IPS-18c (cell line): Measurements from ENCODE around the gene ZNF8.
A peak's percentile ranks its signal among the peaks of the same experiment; 100 is the strongest.
"Not testable (repeated sequence)": the region's sequence is repeated elsewhere in the genome, so short reads cannot be mapped to it uniquely, and the experiment has no call there.

Experiments used
- H3K4me3 ChIP-seq: 2 replicates; pipeline ENCODE4 v1.7.0; 2013; ENCODE audit warnings: low read depth, mild to moderate bottlenecking, low read length, moderate library complexity; ENCODE audit not compliant: insufficient read depth
- H3K9me3 ChIP-seq: one replicate; pipeline ENCODE4 v1.6.1; 2013; ENCODE audit warnings: mild to moderate bottlenecking, low read length, moderate library complexity; ENCODE audit not compliant: control insufficient read depth, insufficient read depth

ZNF8 gene

DNA sequence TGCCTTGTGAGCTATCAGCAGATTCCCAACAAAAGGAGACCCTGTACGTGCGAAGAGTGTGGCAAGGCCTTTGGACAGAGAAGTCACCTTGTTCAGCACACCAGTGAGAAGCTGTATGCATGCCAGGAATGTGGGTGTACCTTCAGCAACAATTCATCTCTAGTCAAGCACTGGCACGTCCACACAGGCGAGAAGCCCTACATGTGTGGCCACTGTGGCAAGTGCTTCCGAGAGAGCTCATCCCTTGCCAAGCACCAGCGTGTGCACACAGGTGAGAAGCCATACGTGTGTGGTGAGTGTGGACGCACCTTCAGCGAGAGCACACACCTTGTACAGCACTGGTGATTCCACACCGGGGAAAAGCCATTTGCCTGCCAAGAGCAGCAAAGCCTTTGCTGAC, 40.5 kb downstream of the ZNF8 start:
- no peak overlapping the region for H3K4me3 ChIP-seq

DNA sequence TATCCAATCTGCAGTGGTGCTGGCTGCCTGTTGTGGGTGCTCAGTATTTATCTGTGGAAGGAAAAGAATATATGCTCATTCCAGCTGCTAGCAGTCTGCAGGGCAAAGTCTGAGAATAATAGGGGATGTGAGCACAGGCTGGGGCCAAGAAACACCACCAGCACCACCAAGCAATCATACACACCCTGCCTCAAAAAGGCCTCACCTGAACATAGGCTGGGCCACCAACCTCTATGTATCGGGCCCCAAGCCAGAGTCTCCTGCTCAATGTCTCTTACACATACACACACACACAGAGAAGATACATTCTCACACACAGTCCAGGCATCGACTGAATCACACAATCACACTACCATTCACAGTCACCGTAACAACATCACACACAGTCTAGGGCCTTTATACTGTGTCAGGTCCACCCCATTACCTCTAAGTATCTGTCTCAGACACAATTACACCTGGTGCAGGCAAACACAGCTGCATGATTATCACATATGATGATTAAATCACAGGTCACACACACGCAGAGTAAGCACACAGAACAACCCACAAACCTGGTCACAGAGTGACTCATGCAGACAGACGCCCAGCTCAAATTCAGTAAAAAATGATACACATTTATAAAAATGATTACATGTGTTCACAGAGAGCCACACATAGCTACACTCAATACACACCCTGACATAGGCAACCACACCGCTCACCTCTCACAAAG, 46.7 kb downstream of the ZNF8 start:
- Histone ChIP-seq H3K9me3 (no peaks in the 10 kb centered on the region), H3K4me3 (peak overlapping the region; percentile 78)

More for the DNA sequence above, 40.5 kb downstream of the ZNF8 start:
- H3K9me3 ChIP-seq: no peaks in the 10 kb centered on the region

DNA sequence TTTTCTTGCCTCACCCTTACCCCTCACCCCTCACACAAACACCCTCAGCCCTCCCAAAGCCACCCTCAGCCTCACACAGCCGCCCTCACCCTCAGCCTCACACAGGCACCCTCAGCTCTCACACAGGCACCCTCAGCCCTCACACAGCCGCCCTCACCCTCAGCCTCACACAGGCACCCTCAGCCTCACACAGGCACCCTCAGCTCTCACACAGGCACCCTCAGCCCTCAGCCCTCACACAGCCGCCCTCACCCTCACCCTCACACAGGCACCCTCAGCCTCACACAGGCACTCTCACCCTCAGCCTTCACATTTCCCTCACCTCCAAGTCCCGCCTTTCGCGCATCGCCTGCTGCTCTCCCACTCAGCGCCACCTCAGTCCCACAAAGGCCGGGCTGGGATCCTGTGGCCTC, 47.8 kb downstream of the ZNF8 start:
- peak overlapping the region; percentile 78 for H3K4me3 ChIP-seq
- H3K9me3 ChIP-seq: no peaks in the 10 kb centered on the region

DNA sequence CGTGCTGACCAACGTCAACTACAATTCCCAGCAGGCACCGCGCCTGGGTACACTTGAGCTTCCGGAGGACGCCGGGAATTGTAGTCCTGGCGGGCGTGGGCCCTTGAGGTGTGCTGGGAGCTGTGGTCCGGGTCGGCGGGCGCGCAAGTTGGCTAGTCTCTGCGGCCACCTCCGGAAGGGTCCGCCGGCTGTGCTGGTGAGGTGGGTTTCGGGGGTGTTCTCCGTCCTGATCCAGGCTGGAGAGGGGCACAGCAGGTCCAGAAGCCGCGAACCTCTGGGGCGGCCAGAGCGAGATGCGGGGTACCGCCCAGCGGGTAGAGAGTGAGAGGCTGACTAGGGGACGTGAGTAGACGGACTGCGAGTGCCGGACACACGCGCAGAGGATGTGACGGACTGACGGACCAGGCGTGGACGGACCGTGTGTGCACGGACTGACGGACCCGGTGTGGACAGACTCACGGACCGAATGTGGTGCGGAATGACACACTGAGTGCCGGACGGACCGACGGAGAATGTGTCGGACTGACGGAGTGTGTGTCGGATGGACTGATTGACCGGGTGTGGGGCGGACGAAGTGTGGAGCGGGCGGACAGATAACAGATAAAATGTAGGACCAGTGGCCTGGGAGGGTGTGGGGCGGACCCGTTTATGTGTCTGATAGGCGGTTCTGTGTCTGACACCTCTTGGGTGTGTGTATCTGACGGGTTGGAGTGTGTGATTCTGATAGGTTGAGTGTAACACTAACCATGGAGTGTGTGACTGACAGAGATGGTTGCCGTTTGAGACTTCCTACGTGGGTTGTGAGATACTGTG, 48.4 kb downstream of the ZNF8 start, which contains the start of gene ZSCAN22:
Gene ZSCAN22 (plus strand): TSS at position 81 of the 813 bp plus-strand sequence. CDS start 7,809 bp downstream, outside the sequence.
- Histone ChIP-seq H3K4me3 (peak within 1 kb of the TSS; percentile 78), H3K9me3 (no peaks in the 10 kb centered on the region)

DNA sequence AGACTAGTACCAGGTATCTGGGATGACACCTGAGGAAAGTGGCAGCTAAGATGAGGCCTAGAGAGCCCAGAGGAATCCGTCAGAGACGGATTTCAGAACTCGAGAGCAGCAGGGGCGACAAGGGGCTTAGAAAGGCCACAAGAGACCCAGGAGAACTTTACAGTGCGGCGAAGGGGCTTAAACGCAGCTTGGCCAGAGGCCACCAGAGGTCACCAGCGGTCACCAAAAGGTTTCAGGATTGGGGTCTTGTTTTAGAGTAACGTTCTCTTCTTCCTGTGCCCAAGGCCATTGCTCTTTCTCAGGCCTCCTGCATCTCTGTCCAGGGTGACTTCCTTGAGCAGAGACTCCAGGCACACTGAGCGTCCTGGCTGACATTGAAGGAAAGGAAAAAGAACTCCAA, 50.2 kb downstream of the ZNF8 start:
- Histone ChIP-seq H3K9me3 (no peaks in the 10 kb centered on the region), H3K4me3 (no peak overlapping the region)

DNA sequence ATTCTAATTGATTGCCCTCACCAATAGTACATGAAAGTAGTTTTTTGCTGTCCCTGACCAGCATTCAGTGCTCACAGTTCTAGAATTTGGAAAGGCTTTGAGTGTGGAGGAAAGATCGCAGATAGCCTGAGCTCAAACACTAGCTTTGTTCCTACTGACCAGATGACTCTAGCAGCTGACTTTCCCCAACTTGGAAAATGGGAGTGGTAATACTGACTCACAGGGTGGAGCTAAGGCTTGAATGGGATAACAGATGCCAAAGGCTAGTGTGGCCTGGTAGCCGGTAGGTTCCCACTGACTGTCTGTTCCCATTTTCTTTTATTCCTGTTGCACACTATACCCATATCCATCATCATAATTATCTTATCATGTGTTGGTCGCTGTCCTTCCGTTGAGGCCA, 51.7 kb downstream of the ZNF8 start:
- no peaks in the 10 kb centered on the region for H3K9me3 ChIP-seq
- H3K4me3 ChIP-seq: no peak overlapping the region

DNA sequence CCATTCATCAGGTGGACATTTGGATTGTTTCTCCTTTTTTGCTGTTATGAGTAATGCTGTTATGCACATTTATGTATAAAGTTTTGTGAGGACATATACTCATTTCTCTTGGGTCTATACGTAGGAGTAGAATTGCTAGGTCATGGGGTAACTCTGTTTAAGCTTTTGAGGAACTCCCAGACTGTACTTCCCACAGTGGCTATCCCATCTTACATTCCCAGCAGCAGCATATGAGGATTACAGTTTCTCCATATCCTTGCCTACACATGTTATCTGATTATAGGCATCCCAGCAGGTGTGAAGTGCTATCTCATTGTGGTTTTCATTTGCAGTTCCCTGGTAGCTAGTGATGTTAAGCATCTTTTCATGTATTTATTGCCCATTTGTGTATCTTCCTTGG, 53.9 kb downstream of the ZNF8 start:
- no peaks in the 10 kb centered on the region for H3K9me3 ChIP-seq
- H3K4me3 ChIP-seq: no peak overlapping the region

DNA sequence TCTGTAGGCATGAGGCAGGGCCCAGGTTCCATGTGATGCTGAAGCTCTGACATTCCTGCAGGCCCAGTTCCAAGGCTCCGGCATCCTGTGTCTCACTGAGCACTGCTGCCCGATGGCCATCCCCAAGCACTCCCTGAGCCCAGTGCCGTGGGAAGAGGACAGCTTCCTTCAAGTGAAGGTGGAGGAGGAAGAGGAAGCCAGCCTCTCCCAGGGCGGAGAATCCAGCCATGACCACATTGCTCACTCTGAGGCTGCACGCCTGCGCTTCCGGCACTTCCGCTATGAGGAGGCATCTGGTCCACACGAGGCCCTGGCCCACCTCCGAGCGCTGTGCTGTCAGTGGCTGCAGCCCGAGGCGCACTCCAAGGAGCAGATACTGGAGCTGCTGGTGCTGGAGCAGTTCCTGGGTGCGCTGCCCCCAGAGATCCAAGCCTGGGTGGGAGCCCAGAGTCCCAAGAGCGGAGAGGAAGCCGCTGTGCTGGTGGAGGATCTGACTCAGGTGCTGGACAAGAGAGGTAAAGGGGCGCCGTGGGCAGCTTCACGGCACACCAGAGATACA, 56.0 kb downstream of the ZNF8 start:
- Histone ChIP-seq H3K9me3 (no peaks in the 10 kb centered on the region), H3K4me3 (no peak overlapping the region)

DNA sequence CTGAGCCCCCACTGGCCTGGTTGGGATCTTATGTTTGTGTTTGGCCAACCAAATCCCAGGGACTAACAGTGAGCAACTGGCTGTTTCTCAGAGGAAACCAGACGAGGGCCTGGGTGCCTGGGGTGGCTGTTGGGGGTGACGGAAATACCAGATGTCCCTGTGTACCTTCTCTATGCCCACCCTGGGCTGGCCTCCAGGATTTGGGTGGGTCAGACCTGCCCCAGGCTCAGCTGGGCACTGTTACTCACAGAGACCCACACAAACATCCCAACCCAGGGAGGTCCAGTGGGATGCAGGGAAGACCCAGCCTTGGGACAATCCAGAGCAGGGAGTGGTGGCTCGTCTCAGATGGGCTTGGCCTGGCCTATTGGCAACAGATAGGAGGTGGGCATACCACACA, 56.9 kb downstream of the ZNF8 start:
- Histone ChIP-seq H3K9me3 (no peaks in the 10 kb centered on the region), H3K4me3 (no peak overlapping the region)

DNA sequence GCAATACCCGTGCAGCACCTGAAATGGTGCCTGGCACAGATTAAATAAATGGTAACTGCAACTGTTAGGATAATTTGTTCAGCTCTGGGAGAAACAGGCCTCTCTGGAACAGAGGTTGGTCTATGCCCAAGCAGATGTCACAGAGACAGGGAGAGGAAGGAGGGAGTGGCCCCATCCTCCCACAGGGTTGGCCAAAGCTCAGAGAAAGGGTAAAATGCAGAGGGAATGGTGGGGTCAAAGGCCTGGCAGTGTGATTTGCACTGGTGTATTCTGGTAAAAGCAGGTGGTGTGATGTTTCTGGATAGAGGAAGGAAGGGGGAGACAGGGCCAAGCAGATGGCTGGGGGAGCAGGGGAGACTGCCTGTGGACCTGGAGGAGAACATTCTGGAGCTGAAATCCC, 57.5 kb downstream of the ZNF8 start:
- H3K9me3 ChIP-seq: no peaks in the 10 kb centered on the region
- H3K4me3 ChIP-seq: no peak overlapping the region

DNA sequence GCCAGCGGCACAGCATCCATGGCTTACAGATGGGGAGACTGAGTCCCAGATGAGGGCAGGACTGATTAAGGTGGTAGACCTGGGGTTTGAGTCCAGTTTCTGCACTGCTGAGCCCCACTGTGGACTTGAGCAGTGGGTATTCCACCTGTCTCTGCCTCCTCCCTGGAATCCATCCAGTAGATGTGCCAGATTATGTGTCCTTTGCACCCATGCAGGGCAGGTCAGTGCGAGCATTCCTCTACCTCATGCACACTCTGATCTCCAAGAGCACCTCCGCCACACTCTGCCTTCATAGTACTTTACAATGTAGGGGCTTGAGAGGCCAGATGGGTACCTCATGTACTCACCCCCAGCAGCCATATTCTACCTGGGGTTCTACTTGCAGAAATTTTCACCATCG, 58.1 kb downstream of the ZNF8 start:
- Histone ChIP-seq H3K4me3 (no peak overlapping the region), H3K9me3 (no peaks in the 10 kb centered on the region)

DNA sequence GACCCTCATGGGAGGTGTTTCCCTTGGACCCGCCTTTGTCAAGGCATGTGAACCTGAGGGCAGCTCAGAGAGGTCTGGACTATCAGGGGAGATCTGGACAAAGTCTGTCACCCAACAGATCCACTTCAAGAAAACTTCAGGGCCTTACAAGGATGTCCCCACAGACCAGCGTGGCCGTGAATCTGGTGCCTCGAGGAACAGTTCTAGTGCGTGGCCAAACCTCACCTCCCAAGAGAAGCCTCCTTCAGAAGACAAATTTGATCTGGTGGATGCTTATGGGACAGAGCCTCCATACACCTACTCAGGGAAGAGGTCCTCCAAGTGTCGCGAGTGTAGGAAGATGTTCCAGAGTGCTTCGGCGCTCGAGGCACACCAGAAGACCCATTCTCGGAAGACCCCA, 59.6 kb downstream of the ZNF8 start:
- no peak overlapping the region for H3K4me3 ChIP-seq
- H3K9me3 ChIP-seq: no peaks in the 10 kb centered on the region

DNA sequence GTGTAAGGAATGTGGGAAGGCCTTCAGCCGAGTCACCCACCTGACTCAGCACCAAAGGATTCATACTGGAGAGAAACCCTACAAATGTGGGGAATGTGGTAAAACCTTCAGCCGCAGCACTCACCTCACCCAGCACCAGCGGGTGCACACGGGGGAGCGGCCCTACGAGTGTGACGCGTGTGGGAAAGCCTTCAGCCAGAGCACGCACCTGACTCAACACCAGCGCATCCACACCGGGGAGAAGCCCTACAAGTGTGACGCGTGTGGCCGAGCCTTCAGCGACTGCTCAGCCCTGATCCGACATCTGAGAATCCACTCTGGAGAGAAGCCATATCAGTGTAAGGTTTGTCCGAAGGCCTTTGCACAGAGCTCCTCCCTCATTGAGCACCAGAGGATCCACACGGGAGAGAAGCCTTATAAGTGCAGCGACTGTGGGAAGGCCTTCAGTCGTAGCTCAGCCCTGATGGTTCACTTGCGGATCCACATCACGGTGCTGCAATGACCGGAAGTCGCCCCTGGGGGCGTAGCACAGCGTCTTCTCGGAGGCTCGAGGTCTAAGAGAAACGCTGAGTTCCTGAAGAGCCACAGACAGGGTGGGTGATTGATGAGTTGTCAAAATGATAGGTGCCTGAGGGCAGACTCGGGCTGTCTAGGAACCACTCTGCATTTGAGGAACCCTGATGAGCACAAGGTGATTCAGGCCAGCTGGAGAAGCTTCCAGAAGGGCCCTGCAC, 60.2 kb downstream of the ZNF8 start:
- H3K9me3 ChIP-seq: no peaks in the 10 kb centered on the region
- no peak overlapping the region for H3K4me3 ChIP-seq

DNA sequence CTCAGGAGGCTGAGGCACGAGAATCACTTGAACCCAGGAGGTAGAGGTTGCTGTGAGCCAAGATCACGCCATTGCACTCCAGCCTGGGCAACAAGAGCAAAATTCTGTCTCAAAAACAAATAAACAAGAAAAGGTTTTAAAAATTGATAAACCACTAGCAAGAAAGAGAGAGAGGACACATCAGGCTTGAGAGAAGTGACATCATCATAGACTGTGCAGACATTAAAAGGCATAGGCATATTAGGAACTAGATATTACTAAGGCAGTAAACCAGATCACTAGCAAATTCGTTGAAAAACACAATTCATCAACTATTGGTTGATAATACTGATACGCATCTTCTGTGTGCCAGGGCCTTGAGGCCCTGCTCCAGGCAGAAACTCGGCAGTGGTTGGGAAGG, 66.8 kb downstream of the ZNF8 start:
- H3K4me3 ChIP-seq: no peak overlapping the region
- no peaks in the 10 kb centered on the region for H3K9me3 ChIP-seq

DNA sequence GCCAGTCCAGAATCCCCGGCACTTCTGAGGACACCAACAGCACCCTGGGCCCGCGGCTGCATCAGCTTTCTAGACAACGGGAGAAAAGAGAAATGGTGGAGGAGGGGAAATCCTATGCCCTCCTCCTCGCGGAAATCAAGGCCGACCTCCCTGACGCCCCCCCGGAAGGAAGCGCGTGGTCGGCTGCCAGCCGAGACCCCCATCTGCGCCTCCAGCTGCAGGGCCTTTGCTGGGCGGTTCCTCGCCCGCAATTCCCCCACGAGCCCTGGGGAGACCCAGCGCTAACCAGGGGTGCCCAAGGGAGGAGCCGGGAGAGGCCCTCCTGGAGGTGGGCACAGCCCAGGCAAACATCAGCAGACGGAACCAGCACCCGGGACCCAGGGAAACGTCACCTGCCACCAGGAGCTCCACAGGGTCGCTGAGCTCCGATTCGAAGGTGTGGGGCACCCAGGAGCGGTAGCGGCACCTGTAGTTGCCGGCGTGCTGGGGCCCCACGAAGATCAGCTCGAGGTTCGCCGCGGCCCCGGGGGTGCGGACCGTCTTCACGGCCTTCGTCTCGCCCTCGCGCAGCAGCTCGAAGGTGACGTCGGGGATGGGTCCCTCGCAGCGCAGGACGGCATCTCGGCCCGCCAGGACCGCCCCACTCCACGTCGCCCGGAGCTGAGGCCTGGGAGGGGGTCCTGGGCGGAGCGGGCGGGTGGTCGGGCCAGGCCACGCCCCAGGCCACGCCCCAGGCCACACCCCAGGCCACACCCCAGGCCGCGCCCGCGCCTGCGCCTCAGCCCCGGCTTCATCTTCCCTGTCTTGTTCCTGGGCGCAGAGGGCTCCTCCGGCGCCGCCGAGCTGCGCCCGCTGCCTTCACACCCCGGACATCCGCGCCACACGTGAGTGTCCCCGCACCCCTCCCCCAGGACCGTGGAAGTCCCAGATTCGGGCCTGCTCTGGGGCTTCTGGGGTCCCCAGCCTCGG, 68.5 kb downstream of the ZNF8 start:
- Histone ChIP-seq H3K4me3 (peak overlapping the region; percentile 92), H3K9me3 (no peaks in the 10 kb centered on the region)

DNA sequence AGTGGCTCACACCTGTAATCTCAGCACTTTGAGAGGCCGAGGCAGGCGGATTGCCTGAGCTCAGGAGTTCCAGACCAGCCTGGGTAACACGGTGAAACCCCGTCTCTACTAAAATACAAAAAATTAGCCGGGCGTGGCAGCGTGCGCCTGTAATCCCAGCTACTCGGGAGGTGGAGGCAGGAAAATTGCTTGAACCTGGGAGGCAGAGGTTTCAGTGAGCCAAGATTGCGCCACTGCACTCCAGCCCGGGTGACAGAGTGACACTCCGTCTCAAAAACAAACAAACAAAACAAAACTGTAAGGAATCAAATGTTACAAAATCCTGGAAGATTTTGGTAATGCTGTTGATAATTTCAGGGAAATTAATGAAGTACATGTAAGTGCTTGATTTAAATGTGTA, 69.3 kb downstream of the ZNF8 start:
- H3K4me3 ChIP-seq: peak overlapping the region; percentile 92
- H3K9me3 ChIP-seq: not testable (repeated sequence)

DNA sequence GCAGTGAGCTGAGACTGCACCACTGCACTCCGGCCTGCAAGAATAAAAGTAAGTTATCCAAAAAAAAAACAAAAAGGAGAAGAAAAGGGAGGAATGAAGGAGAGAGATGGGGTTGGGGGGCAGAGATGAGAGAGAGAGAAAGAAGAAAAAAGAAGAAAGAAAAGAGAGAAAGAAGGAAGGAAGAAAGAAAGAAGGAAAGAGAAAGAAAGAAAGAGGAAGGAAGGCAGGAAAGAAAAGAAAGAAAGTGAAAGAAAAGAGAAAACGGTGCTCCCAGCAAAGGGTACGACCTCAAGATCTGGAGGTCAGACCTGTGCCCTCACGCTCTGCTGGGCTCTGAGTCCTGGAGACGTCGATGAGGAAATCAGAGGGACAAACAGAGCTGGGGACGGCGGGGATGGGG, 70.8 kb downstream of the ZNF8 start:
- H3K9me3 ChIP-seq: no peaks in the 10 kb centered on the region
- no peak overlapping the region for H3K4me3 ChIP-seq
